PC-3 (cell line): ENCODE measurements around the gene MORN4. TPM values are rescaled to one million over a fixed set of nuclear protein-coding genes. Genes with fewer than 3 reads are reported as not detected.
A peak's percentile ranks its signal among the peaks of the same experiment; 100 is the strongest.

Experiments used
- ATAC-seq: fragments of 200-7000 bp; cut with Tn5 transposase; 2 replicates; pipeline ENCODE4 v1.9.1; 2020; ENCODE audit warnings: mild to moderate bottlenecking, moderate library complexity
- BruUV-seq: library from RNA; stranded (reverse); fragments of 400-500 nt; replicated peaks from 2 replicates; lab custom pipeline; 2021; lab: Mats Ljungman, UMichigan
- CTCF ChIA-PET: fragments of 300-600 bp; sonication (Branson Sonifier 250); formaldehyde crosslinking; loops from one replicate; lab custom pipeline; 2022; ENCODE audit warnings: antibody characterized with exemption; lab: Charles Lee
- POLR2A ChIA-PET: fragments of 300-600 bp; sonication (Branson Sonifier 250); formaldehyde crosslinking; loops from one replicate; lab custom pipeline; 2022; ENCODE audit warnings: antibody characterized with exemption; ENCODE audit not compliant: unreplicated experiment; lab: Charles Lee
- DNase-seq: peaks from one replicate; pipeline ENCODE4 v3.0.0-alpha.2; 2015
- H2AFZ ChIP-seq: fragments of 300-600 bp; sonication (generic); 2 replicates; pipeline ENCODE4 v1.6.0; 2016; ENCODE audit warnings: antibody characterized with exemption, low read length
- H3F3A ChIP-seq: fragments of 300-600 bp; sonication (generic); one replicate; pipeline ENCODE4 v1.6.0; 2017; ENCODE audit warnings: antibody characterized with exemption, low read length, control low read depth, mild to moderate bottlenecking; ENCODE audit not compliant: unreplicated experiment
- H3K27ac ChIP-seq: fragments of 300-600 bp; sonication (generic); 2 replicates; pipeline ENCODE4 v1.5.1; 2016; ENCODE audit warnings: mild to moderate bottlenecking, low read length
- H3K27me3 ChIP-seq: fragments of 300-600 bp; sonication (generic); 2 replicates; pipeline ENCODE4 v1.6.1; 2016; ENCODE audit warnings: low read length, mixed read lengths
- H3K36me3 ChIP-seq: fragments of 300-600 bp; sonication (generic); 2 replicates; pipeline ENCODE4 v1.6.1; 2016; ENCODE audit warnings: low read depth, mixed run types, low read length, mixed read lengths
- H3K4me1 ChIP-seq: fragments of 300-600 bp; sonication (generic); 2 replicates; pipeline ENCODE4 v1.5.1; 2016; ENCODE audit warnings: low read length; ENCODE audit not compliant: insufficient read depth
- H3K4me2 ChIP-seq: fragments of 300-600 bp; sonication (generic); 2 replicates; pipeline ENCODE4 v1.6.0; 2016; ENCODE audit warnings: low read length
- H3K4me3 ChIP-seq: fragments of 300-600 bp; sonication (generic); 2 replicates; pipeline ENCODE4 v1.5.1; 2016; ENCODE audit warnings: mild to moderate bottlenecking, low read length, mixed read lengths
- H3K79me2 ChIP-seq: fragments of 300-600 bp; sonication (generic); 2 replicates; pipeline ENCODE4 v1.6.1; 2017; ENCODE audit warnings: low read length, mixed read lengths
- H3K9ac ChIP-seq: fragments of 300-600 bp; sonication (generic); 2 replicates; pipeline ENCODE4 v1.6.0; 2016; ENCODE audit warnings: mild to moderate bottlenecking, low read length
- H3K9me2 ChIP-seq: fragments of 300-600 bp; sonication (generic); replicated peaks from 2 replicates; pipeline ENCODE4 v1.6.1; 2016; ENCODE audit warnings: mixed run types, low read length, mixed read lengths
- H3K9me3 ChIP-seq: fragments of 300-600 bp; sonication (generic); 2 replicates; pipeline ENCODE4 v1.6.1; 2016; ENCODE audit warnings: low read length, mixed read lengths
- H4K20me1 ChIP-seq: fragments of 300-600 bp; sonication (generic); 2 replicates; pipeline ENCODE4 v1.6.1; 2016; ENCODE audit warnings: low read length, mixed read lengths
- EZH2 ChIP-seq: fragments of 300-600 bp; sonication (generic); IDR thresholded peaks from one replicate; pipeline ENCODE4 v1.6.1; 2017; ENCODE audit warnings: antibody characterized with exemption, mild to moderate bottlenecking, low read length; ENCODE audit not compliant: unreplicated experiment
- EZH2phosphoT487 ChIP-seq: fragments of 300-600 bp; sonication (generic); IDR thresholded peaks from 2 replicates; pipeline ENCODE4 v1.6.1; 2018; ENCODE audit warnings: mild to moderate bottlenecking, antibody characterized with exemption, low read length, borderline replicate concordance
- intact Hi-C: fragments of 100-400 bp; cut with micrococcal nuclease; formaldehyde crosslinking; loops from 2 replicates; pipeline ENCODE4 v1.9.0; 2023
- total RNA-seq: library from RNA; depleted of rRNA; stranded (reverse); fragments of >200 nt; gene quantifications from 2 replicates; pipeline ENCODE4 v1.2.3, GENCODE V29; 2014
- TF ChIP-seq, protein P1 (sequence below): fragments of 300-600 bp; sonication (generic); conservative IDR thresholded peaks from 2 replicates; pipeline ENCODE4 v1.5.1; 2017; ENCODE audit warnings: antibody characterized with exemption, low read depth, mild to moderate bottlenecking, low read length

MORN4 gene
- total RNA-seq, 1 experiment from 2014 or later, result 12.9 TPM

GRCh38 chr10:97659589-97659988, 26.3 kb upstream of the MORN4 start:
- H3K27ac ChIP-seq, result no peak overlapping the region
- CTCF ChIA-PET, result no interaction called here
- no TSS peak for BruUV-seq

DNA sequence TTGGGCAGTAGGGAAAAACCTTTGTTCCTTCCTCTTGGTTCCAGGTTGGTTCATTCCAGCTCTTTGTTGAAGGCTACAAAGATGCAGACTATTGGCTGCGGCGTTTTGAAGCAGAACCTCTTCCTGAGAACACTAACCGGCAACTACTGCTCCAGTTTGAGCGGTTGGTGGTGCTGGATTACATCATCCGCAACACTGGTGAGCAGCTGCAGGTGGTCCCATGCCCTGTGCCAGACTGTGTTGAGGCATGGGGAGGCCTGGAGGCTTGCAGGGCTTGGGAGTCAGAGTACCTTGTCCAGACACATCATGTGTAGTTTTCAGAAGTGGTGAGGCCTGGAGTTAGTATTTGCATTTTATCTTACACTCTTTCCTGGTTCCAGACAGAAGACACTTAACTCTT, 23.5 kb upstream of the MORN4 start:
- intact Hi-C loops, result no loop called here

More at GRCh38 chr10:97659589-97659988, 26.3 kb upstream of the MORN4 start:
- Histone ChIP-seq H3K9me3 (no peaks in the 10 kb centered on the region), H4K20me1 (no peaks in the 10 kb centered on the region), H3K4me3 (no peak overlapping the region), H3K9me2 (no peaks in the 10 kb centered on the region), H3K27me3 (no peaks in the 10 kb centered on the region), H3K4me1 (no peaks in the 10 kb centered on the region), H3F3A (no peaks in the 10 kb centered on the region), H3K4me2 (no peak overlapping the region), H2AFZ (no peak overlapping the region), H3K79me2 (no peaks in the 10 kb centered on the region), H3K36me3 (peaks cover 11% of the 10 kb centered on the region; the same call in 1 of the 2 replicates), H3K9ac (no peak overlapping the region)
- TF ChIP-seq EZH2 (no peak), EZH2phosphoT487 (no peak)
- TF ChIP-seq, protein P1, sequence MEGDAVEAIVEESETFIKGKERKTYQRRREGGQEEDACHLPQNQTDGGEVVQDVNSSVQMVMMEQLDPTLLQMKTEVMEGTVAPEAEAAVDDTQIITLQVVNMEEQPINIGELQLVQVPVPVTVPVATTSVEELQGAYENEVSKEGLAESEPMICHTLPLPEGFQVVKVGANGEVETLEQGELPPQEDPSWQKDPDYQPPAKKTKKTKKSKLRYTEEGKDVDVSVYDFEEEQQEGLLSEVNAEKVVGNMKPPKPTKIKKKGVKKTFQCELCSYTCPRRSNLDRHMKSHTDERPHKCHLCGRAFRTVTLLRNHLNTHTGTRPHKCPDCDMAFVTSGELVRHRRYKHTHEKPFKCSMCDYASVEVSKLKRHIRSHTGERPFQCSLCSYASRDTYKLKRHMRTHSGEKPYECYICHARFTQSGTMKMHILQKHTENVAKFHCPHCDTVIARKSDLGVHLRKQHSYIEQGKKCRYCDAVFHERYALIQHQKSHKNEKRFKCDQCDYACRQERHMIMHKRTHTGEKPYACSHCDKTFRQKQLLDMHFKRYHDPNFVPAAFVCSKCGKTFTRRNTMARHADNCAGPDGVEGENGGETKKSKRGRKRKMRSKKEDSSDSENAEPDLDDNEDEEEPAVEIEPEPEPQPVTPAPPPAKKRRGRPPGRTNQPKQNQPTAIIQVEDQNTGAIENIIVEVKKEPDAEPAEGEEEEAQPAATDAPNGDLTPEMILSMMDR, result no peak
- no peak for DNase-seq
- ATAC-seq, result no peak
- intact Hi-C loops, result no loop called here
- POLR2A ChIA-PET, result no interaction called here

GRCh38 chr10:97651773-97652172, 18.5 kb upstream of the MORN4 start:
- Histone ChIP-seq H3K4me3 (peak overlapping the region; percentile 38), H3K9ac (peak overlapping the region; percentile 50; the same call in 1 of the 2 replicates), H3K27me3 (no peaks in the 10 kb centered on the region), H3K79me2 (peaks cover 33% of the 10 kb centered on the region), H3K27ac (peak overlapping the region; percentile 84), H3K9me3 (no peaks in the 10 kb centered on the region), H3K4me1 (peaks cover 65% of the 10 kb centered on the region), H3F3A (peaks cover 5% of the 10 kb centered on the region), H2AFZ (no peak overlapping the region), H4K20me1 (no peaks in the 10 kb centered on the region), H3K36me3 (peaks cover 31% of the 10 kb centered on the region), H3K4me2 (peak overlapping the region; percentile 53), H3K9me2 (no peaks in the 10 kb centered on the region)
- ATAC-seq (peak; percentile 48), DNase-seq (peak; percentile 96)
- ChIA-PET CTCF (no interaction called here), POLR2A (no interaction called here)
- intact Hi-C loops, result no loop called here
- BruUV-seq, result no TSS peak
- no peak for TF ChIP-seq EZH2phosphoT487
- TF ChIP-seq, protein P1, result no peak
- TF ChIP-seq EZH2, result no peak

More for the DNA sequence above, 23.5 kb upstream of the MORN4 start:
- H3K27me3 ChIP-seq, result no peaks in the 10 kb centered on the region
- ChIA-PET CTCF (no interaction called here), POLR2A (no interaction called here)
- H3K36me3 ChIP-seq, result peaks cover 21% of the 10 kb centered on the region
- DNase-seq (no peak), ATAC-seq (no peak)
- H3F3A ChIP-seq, result no peaks in the 10 kb centered on the region
- peaks cover 3% of the 10 kb centered on the region; the same call in 1 of the 2 replicates for H3K79me2 ChIP-seq
- H3K27ac ChIP-seq, result no peak overlapping the region
- no peak overlapping the region for H3K9ac ChIP-seq
- no peak overlapping the region for H3K4me3 ChIP-seq
- no TSS peak for BruUV-seq
- TF ChIP-seq EZH2phosphoT487, result no peak
- no peak for TF ChIP-seq EZH2
- TF ChIP-seq, protein P1, result no peak
- no peaks in the 10 kb centered on the region for H4K20me1 ChIP-seq
- no peak overlapping the region for H3K4me2 ChIP-seq
- H3K9me2 ChIP-seq, result no peaks in the 10 kb centered on the region
- H3K9me3 ChIP-seq, result no peaks in the 10 kb centered on the region
- no peak overlapping the region for H2AFZ ChIP-seq
- H3K4me1 ChIP-seq, result peaks cover 18% of the 10 kb centered on the region
